ENCODE results near the gene BHLHA15. TPM values are rescaled to one million over a fixed set of nuclear protein-coding genes. Genes with fewer than 3 reads are reported as not detected.

The BHLHA15 gene
- total and polyA plus RNA-seq, 2 of the 13 experiments (the other 11 are each of a cell fraction or from before 2014, with no cell fraction given): 1.9 to 6.1 TPM

GRCh38 chr7:98174334-98175259 lies 36.6 kb upstream of the BHLHA15 start:
- Histone ChIP-seq H4K20me1 (ENCODE audit: insufficient read depth, low read length) (peaks cover 3% of the 10 kb centered on the region; the same call in 1 of the 2 replicates), H3K9me3 (ENCODE audit: low read length) (no peaks in the 10 kb centered on the region), H3K79me2 (ENCODE audit: insufficient read depth, low read length) (no peaks in the 10 kb centered on the region), H3K4me1 (ENCODE audit: insufficient read depth, low read length) (no peaks in the 10 kb centered on the region), H3K4me2 (ENCODE audit: low read depth, low read length) (no peak overlapping the region), H3K27ac (ENCODE audit: extremely low read length, insufficient read depth, low read length) (no peak overlapping the region), H3K27me3 (ENCODE audit: control insufficient read depth in 1 of 2, insufficient read depth in 2 of 2, low read length in 2 of 2) (no peaks in the 10 kb centered on the region), H2AFZ (ENCODE audit: low read length) (no peak overlapping the region), H3K36me3 (replicated peaks in 1 of 2; ENCODE audit: control insufficient read depth in 1 of 2, insufficient read depth in 2 of 2, low read length in 2 of 2) (peaks cover 22 to 79% of the 10 kb centered on the region in 2 experiments), H3K9ac (ENCODE audit: insufficient read depth, low read depth, low read length) (no peak overlapping the region), H3K4me3 (replicated peaks in 1 of 3; ENCODE audit: insufficient read depth in 1 of 3, low read depth in 2 of 3, low read length in 3 of 3) (no peak overlapping the region)
- ATAC-seq (no peak), FAIRE-seq (no peak), DNase-seq (ENCODE audit: low spot score) (no peak)
- intact Hi-C loops (cut with micrococcal nuclease; ENCODE audit: unreplicated experiment) (no loop called here), in situ Hi-C loops (cut with HindIII; ENCODE audit: extremely low pct_ligation_motif_present, low pct_unique_long_range_greater_than_20kb) (no loop called here)
- POLR2A ChIA-PET: no interaction called here
- WGBS (ENCODE audit: low lambda C conversion rate): 95% methylated on average over 17 of the region's 20 CpGs
- no TSS peak for BruUV-seq (replicated peaks)
- TF ChIP-seq ZNF446 (CRISPR knock-in tag; IDR thresholded peaks at IDR 0.05) (no peak), CC2D1A (CRISPR knock-in tag; IDR thresholded peaks at IDR 0.05) (no peak), RBM22 (optimal IDR thresholded peaks at IDR 0.05; ENCODE audit: low read length) (no peak), ZBED4 (CRISPR knock-in tag; IDR thresholded peaks at IDR 0.05; ENCODE audit: borderline replicate concordance) (no peak), SIX1 (CRISPR knock-in tag; IDR thresholded peaks at IDR 0.05; ENCODE audit: borderline replicate concordance) (no peak), RARA (CRISPR knock-in tag; IDR thresholded peaks at IDR 0.05) (no peak), RNF219 (CRISPR knock-in tag; IDR thresholded peaks at IDR 0.05) (no peak), ZNF503 (CRISPR knock-in tag; IDR thresholded peaks at IDR 0.05) (no peak), MED13 (CRISPR knock-in tag; IDR thresholded peaks at IDR 0.05) (no peak), MAZ (IDR thresholded peaks at IDR 0.05; ENCODE audit: borderline replicate concordance, low read depth, low read length) (no peak), MAZ (CRISPR knock-in tag; IDR thresholded peaks at IDR 0.05; ENCODE audit: low read depth) (no peak), SMARCE1 (IDR thresholded peaks at IDR 0.05; ENCODE audit: borderline replicate concordance) (no peak), JUN (CRISPR knock-in tag; IDR thresholded peaks at IDR 0.05) (no peak), RNF2 (conservative IDR thresholded peaks at IDR 0.05; ENCODE audit: low read depth) (no peak), AGO1 (IDR thresholded peaks at IDR 0.05; ENCODE audit: low read depth, low read length, poor library complexity, severe bottlenecking) (no peak), RAD21 (CRISPR knock-in tag; IDR thresholded peaks at IDR 0.05) (no peak)
- CTCF ChIA-PET (ENCODE audit: low intra/inter-chr PET ratio, low total read pairs): no interaction called here

Measured in HepG2 (cell line).